Measurements from ENCODE around the gene GRIA4.
"Not testable (repeated sequence)": the region's sequence is repeated elsewhere in the genome, so short reads cannot be mapped to it uniquely, and the experiment has no call there.

GRIA4 gene

GRCh38 chr11:105863523-105863922 is 253.7 kb downstream of the GRIA4 start:
- DNase-seq: no peak

- DNase-seq: no peak
These were observed 257.9 kb downstream of the GRIA4 start for GRCh38 chr11:105867742-105868141.

- DNase-seq: no peak
These were observed 259.0 kb downstream of the GRIA4 start for GRCh38 chr11:105868762-105869285.

- no peak for DNase-seq
These were observed 260.7 kb downstream of the GRIA4 start for GRCh38 chr11:105870516-105871113.

DNA sequence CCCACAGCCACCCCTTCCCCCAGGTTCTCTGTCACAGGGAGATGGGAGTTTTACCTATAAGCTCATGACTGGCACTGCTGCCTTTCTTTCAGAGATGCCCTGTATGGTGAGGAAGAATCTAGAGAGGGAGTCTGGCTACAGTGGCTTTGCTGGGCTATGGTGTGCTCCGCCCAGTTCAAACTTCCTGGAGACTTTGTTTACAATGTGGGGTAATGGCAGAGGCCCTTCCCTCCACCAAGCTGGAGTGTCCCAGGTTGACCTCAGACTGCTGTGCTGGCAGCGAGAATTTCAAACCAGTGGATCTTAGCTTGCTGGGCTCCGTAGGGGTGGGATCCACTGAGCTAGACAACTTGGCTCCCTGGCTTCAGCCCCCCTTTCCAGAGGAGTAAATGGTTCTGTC is 268.6 kb downstream of the GRIA4 start:
- DNase-seq: no peak

DNA sequence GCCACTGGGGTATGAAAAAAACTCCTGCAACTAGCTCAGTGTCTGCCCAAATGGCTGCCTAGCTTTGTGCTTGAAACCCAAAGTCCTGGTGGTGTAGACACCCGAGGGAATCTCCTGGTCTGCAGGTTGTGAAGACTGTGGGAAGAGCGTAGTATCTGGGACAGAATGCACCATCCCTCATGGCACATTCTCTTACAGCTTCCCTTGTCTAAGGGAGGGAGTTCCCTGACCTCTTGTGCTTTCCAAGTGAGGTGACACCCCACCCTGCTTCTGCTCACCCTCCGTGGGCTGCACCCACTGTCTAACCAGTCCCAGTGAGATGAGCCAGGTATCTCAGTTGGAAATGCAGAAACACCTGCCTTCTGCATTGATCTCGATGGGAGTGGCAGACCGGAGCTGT is 269.1 kb downstream of the GRIA4 start:
- DNase-seq: not testable (repeated sequence)

DNA sequence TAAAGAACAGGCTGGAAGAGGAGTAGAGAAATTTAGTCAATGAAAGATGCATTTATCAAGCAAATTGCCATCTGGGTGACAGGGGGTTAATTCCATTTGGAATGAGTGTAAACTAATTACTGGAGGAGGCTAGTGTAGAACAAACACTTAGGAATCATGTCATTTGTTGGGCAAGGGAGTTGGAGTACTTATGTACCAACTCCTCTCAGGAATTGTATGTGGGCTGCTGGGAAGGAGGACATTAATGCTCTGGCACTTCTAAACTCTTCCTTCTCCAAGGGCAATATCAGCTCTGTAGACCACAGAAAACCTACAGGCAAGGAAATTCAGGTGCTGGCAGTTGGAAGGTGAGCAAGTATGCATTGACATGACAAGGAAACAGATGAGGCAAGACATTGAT is 271.2 kb downstream of the GRIA4 start:
- no peak for DNase-seq

- DNase-seq: no peak
These were observed 274.6 kb downstream of the GRIA4 start for GRCh38 chr11:105884436-105884835.

- DNase-seq: no peak
These were observed 281.8 kb downstream of the GRIA4 start for GRCh38 chr11:105891685-105892084.

DNA sequence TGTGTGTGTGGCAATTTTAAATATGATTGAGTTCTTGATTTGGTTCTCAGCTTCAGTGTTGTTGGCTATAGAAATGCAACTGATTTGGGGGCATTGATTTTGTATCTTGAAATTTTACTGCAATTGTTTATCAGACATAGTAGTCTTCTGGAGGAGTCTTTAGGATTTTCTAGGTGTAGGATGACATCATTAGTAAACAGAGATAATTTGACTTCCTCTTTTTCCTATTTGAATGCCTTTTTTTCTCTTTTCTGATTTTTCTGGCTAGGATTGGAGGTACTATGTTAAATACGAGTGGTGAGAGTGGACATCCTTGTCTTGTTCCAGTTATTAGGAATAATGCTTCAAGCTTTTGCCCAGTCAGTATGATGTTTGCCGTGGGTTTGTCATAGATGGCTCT is 287.3 kb downstream of the GRIA4 start:
- no peak for DNase-seq

DNA sequence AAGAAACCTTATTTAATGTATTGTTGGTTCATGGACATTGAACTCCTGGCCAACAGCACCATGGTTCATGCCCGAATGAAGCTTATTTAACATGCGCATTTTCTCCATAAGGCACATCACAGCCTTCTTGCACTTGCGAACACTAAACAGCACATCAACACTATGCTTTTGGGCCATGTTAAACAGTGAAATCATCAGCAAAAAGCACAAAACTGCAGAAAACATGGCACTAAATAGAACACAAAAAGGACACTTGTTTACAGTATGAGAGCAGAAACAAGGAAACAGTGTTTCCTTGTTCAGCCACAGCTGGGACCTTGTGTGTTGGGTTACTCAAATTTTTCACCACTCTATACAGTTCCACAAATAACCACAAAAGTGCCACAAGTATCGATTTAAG is 289.9 kb downstream of the GRIA4 start:
- no peak for DNase-seq

GRCh38 chr11:105900515-105901035 is 290.7 kb downstream of the GRIA4 start:
- DNase-seq: no peak

DNA sequence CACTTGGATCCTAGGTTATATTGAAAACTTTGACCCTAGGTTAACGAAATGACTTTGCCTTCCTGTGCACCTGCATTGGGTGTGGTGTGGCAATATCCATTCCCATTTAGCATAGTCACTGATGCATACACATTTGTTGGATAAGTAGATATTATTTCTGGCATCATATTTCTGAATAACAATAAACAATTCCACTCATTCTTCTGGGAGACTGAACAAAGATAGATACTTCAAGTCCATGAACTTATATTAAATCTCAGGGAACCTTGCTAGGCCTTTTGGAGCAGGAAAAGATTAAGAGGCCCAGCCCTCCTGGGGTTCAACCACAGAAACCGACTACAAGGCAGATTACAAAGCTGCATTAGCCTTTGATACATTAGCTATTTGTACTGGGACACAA is 293.2 kb downstream of the GRIA4 start:
- no peak for DNase-seq

GRCh38 chr11:105906517-105906916 is 296.6 kb downstream of the GRIA4 start:
- no peak for DNase-seq

DNA sequence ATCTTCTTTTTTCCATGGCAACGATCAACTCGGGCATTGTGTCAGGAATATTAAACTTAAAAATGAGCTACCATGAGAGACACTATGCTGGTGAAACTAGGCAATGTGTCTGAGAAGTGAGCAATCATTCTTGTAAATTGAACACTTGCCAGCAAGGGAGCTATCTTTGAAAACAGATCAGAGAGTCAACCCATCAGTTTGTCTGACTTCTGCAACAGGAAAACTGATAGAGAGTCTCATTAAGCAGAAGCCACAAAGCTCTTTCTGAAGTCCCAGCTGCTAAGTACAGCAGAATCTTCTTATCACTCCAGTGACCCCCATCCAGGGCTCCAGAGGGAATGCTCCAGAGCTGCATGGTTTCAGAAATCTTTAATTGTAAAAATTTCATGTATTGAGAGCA is 297.4 kb downstream of the GRIA4 start:
- DNase-seq: no peak

GRCh38 chr11:105910095-105910715 is 300.3 kb downstream of the GRIA4 start:
- DNase-seq: no peak

DNA sequence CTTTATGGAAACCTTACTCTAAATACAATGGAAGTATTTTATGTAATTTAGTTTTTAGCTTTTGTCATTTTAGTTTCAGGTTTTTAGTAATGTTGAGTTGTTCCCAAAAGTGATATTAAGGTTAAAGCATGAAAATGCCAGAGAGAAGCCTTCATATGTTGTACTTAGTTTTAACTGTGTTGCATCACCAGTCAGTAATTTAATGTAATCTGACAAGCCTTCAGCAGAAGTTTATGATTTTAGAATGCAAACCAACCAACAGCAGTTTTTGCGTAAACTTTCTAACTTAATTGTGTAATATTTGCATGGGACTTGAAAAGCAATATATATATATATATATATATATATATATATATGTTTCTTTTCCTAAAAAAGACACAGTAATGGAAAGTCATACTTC is 301.6 kb downstream of the GRIA4 start:
- DNase-seq: no peak

- DNase-seq: no peak
These were observed 302.8 kb downstream of the GRIA4 start for GRCh38 chr11:105912666-105913065.

DNA sequence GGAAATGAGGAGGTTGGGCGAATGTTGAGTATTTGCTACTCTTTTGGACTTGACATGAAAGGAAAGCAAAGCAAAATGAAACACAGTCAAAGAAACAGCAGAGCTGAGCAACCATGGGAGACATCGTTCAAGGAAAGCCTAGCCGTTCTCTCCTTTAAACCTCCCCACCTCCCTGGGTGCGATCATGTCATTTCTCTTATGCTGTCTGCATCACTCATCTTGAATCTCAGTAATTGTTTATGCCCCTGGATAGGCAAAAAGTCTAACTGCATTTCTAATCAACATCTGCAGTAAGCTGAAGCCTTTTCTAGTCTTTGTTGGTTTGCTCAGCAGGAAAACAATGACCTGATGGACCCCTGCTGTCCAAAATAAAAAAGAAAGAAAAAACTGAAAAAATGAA is 305.1 kb downstream of the GRIA4 start:
- no peak for DNase-seq

DNA sequence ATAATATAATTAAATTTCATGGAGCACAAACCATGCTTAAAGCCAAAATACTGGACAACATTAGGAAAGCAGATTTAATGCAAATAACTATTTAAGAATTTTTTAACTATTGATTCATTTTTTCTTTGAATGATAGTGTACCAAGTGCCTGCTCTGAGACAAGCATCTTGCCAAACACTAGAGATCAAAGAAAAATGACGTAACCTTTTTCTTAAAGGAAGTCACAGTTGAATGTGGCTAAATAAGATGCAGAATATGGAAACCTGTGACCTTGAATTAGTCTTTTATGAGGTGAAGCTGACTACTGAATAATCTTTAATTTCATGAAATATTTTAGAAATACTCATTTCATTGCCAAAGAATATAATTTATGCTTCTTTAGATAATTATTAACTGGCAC is 308.2 kb downstream of the GRIA4 start:
- DNase-seq: no peak

DNA sequence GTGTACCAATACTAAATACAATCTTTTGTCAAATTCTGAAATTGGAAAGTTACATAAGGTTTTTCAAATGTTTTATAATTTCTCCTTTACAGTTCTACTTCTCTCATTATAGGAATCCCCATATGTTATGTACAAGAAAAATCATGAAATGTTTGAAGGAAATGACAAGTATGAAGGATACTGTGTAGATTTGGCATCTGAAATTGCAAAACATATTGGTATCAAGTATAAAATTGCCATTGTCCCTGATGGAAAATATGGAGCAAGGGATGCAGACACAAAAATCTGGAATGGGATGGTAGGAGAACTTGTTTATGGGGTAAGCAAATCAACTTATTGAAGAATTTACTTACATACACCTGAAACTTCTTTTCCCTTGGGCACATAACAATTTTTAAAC is 308.7 kb downstream of the GRIA4 start:
- DNase-seq: no peak

GRCh38 chr11:105923252-105923651 is 313.4 kb downstream of the GRIA4 start:
- DNase-seq: no peak

- no peak for DNase-seq
These were observed 313.9 kb downstream of the GRIA4 start for GRCh38 chr11:105923807-105924206.

DNA sequence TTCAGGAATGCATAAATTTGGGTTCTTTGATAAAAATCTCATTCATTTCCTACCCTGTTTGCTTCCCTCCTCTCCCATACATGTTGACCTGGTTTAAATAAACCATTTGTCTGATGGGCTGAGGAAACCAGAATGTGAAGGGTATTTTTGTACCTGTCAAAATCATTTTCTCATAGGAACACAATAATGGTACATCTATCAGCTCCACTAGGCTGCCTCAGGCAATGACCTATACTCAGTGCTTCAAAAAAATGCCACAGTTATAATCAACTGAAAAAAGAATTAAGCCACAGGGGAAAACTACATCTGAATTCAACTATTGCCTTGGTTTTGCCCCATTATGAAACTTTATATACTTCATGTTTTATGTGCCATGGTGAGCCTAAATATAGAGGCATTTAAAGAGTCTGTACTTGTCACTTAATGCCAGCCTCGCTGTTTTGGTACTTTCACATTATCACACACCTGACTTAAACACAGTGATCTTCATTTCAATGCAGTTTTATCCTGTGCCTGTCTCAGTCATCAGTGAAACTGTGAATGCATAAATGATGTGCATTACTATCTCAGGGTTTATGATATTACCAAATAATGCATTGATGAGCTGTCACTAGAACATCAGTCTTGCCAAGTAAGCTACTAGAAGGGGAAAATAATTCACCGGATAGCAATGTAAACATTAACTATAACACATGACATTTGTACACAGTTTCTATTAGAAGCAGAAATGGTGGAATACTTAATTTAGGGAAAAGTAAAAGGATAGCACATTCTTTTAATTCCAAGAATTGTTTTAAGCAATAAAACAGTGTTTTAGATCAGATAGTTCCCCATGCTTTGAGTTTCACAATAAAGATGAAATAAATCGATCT is 319.4 kb downstream of the GRIA4 start:
- DNase-seq: no peak
